NCI-H1436 (cell line): ENCODE measurements around the gene LRRC70.
"Not testable (repeated sequence)": the region's sequence is repeated elsewhere in the genome, so short reads cannot be mapped to it uniquely, and the experiment has no call there.

ENCODE experiments used
- DNase-seq: peaks from one replicate; lab custom pipeline; 2025; lab: John Stamatoyannopoulos, UW

Gene LRRC70

GRCh38 chr5:62608529-62609511 is 30.2 kb downstream of the LRRC70 start:
- no peak for DNase-seq

- DNase-seq, result no peak
Observed at GRCh38 chr5:62614355-62614754, 35.7 kb downstream of the LRRC70 start.

GRCh38 chr5:62616615-62617277 is 38.1 kb downstream of the LRRC70 start:
- DNase-seq, result no peak

- DNase-seq, result no peak
Observed at GRCh38 chr5:62617943-62618342, 39.3 kb downstream of the LRRC70 start.

- DNase-seq, result no peak
Observed at GRCh38 chr5:62620761-62621160, 42.1 kb downstream of the LRRC70 start.

- no peak for DNase-seq
Observed at GRCh38 chr5:62621280-62621679, 42.7 kb downstream of the LRRC70 start.

- no peak for DNase-seq
Observed at GRCh38 chr5:62623271-62623670, 44.7 kb downstream of the LRRC70 start.

GRCh38 chr5:62624436-62624835 is 45.8 kb downstream of the LRRC70 start:
- DNase-seq, result not testable (repeated sequence)

- DNase-seq, result no peak
Observed at GRCh38 chr5:62626534-62626933, 47.9 kb downstream of the LRRC70 start.

- no peak for DNase-seq
Observed at GRCh38 chr5:62627121-62627520, 48.5 kb downstream of the LRRC70 start.

- no peak for DNase-seq
Observed at GRCh38 chr5:62627901-62628300, 49.3 kb downstream of the LRRC70 start.
